Measurements from ENCODE around the gene TMEM80. TPM values are rescaled to one million over a fixed set of nuclear protein-coding genes. Genes with fewer than 3 reads are reported as not detected.

TMEM80 gene
- total and polyA plus RNA-seq, 4 donors: 5.1 to 12.4 (median 8.2) TPM

- 90% methylated on average over 15 of the region's 15 CpGs for WGBS
- no peak for TF ChIP-seq YY1 (IDR thresholded peaks at IDR 0.05)
- no peak for TF ChIP-seq FOXA1 (IDR thresholded peaks at IDR 0.05)
- Histone ChIP-seq H3K4me3 (ENCODE audit: low read depth in 1 of 3, low read length in 3 of 3) (no peak overlapping the region), H3K36me3 (ENCODE audit: control insufficient read depth in 4 of 4, insufficient read depth in 3 of 4, low read depth in 1 of 4, low read length in 3 of 4) (peaks cover 0 to 15% (median 3%) of the 10 kb centered on the region in 4 donors), H3K4me1 (ENCODE audit: control insufficient read depth in 4 of 4, insufficient read depth in 4 of 4, low read length in 3 of 4) (peaks cover 0 to 11% (median 4%) of the 10 kb centered on the region in 4 donors), H3K27me3 (ENCODE audit: control insufficient read depth in 4 of 4, insufficient read depth in 4 of 4, low read length in 3 of 4) (no peaks in the 10 kb centered on the region), H3K27ac (ENCODE audit: low read depth in 1 of 2, low read length in 2 of 2) (no peak overlapping the region), H3K9me3 (ENCODE audit: control insufficient read depth in 4 of 4, low read length in 3 of 4) (no peaks in the 10 kb centered on the region), H3K9ac (ENCODE audit: low read depth in 1 of 2, low read length in 2 of 2) (no peak overlapping the region)
- DNase-seq (ENCODE audit: low spot score): no peak
These were observed 30.4 kb upstream of the TMEM80 start for GRCh38 chr11:665062-665703.

DNA sequence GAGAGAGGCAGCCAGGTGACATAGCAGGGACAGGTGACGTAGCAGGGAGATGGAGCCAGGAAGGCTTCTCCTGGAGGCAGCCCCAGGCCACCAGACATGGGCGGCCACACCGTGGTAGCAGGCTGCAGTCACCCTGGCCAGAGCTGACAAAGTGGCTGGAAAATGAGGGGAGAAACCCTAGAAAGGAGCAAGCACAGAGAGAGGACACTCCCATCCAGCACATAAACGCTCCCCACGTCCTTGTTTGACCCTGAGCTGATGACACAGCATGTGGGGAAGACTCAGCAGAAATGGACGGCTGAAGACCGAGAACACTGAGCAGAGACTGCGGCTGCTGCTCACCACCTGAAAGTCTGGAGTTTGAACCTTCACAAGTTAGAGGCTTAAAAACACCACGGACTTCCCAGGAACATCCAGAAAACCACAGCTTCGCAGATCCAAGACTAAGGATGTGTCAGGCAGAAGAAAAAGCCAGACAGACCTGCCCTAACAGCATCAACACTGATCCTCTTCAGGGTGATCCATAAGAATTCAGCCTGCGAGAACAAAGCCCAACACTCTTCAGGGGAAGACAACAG is 29.8 kb upstream of the TMEM80 start:
- no peak overlapping the region for H3K4me3 ChIP-seq (ENCODE audit: low read depth in 1 of 3, low read length in 3 of 3)
- peaks cover 0 to 13% (median 3%) of the 10 kb centered on the region in 4 donors for H3K36me3 ChIP-seq (ENCODE audit: control insufficient read depth in 4 of 4, insufficient read depth in 3 of 4, low read depth in 1 of 4, low read length in 3 of 4)
- no peak for DNase-seq (ENCODE audit: low spot score)
- H3K27ac ChIP-seq (ENCODE audit: low read depth in 1 of 2, low read length in 2 of 2): no peak overlapping the region
- no peak for TF ChIP-seq TAF1 (conservative IDR thresholded peaks at IDR 0.05)
- no peak for TF ChIP-seq RXRA (IDR thresholded peaks at IDR 0.05)
- TF ChIP-seq FOXA2 (IDR thresholded peaks at IDR 0.05): no peak
- no peak for TF ChIP-seq YY1 (IDR thresholded peaks at IDR 0.05)
- TF ChIP-seq ZBTB33 (IDR thresholded peaks at IDR 0.05): no peak
- TF ChIP-seq, protein P1, sequence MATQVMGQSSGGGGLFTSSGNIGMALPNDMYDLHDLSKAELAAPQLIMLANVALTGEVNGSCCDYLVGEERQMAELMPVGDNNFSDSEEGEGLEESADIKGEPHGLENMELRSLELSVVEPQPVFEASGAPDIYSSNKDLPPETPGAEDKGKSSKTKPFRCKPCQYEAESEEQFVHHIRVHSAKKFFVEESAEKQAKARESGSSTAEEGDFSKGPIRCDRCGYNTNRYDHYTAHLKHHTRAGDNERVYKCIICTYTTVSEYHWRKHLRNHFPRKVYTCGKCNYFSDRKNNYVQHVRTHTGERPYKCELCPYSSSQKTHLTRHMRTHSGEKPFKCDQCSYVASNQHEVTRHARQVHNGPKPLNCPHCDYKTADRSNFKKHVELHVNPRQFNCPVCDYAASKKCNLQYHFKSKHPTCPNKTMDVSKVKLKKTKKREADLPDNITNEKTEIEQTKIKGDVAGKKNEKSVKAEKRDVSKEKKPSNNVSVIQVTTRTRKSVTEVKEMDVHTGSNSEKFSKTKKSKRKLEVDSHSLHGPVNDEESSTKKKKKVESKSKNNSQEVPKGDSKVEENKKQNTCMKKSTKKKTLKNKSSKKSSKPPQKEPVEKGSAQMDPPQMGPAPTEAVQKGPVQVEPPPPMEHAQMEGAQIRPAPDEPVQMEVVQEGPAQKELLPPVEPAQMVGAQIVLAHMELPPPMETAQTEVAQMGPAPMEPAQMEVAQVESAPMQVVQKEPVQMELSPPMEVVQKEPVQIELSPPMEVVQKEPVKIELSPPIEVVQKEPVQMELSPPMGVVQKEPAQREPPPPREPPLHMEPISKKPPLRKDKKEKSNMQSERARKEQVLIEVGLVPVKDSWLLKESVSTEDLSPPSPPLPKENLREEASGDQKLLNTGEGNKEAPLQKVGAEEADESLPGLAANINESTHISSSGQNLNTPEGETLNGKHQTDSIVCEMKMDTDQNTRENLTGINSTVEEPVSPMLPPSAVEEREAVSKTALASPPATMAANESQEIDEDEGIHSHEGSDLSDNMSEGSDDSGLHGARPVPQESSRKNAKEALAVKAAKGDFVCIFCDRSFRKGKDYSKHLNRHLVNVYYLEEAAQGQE (IDR thresholded peaks at IDR 0.05): no peak
- no peak for TF ChIP-seq HNF4G (IDR thresholded peaks at IDR 0.05)
- TF ChIP-seq NR2F2 (IDR thresholded peaks at IDR 0.05): no peak
- no peak for TF ChIP-seq ATF3 (IDR thresholded peaks at IDR 0.05)
- no peak for TF ChIP-seq HNF4A (conservative IDR thresholded peaks at IDR 0.05)
- no peak for TF ChIP-seq GABPA (IDR thresholded peaks at IDR 0.05 in 1 of 2, conservative IDR thresholded peaks at IDR 0.05 in 1 of 2)
- TF ChIP-seq, protein P2, sequence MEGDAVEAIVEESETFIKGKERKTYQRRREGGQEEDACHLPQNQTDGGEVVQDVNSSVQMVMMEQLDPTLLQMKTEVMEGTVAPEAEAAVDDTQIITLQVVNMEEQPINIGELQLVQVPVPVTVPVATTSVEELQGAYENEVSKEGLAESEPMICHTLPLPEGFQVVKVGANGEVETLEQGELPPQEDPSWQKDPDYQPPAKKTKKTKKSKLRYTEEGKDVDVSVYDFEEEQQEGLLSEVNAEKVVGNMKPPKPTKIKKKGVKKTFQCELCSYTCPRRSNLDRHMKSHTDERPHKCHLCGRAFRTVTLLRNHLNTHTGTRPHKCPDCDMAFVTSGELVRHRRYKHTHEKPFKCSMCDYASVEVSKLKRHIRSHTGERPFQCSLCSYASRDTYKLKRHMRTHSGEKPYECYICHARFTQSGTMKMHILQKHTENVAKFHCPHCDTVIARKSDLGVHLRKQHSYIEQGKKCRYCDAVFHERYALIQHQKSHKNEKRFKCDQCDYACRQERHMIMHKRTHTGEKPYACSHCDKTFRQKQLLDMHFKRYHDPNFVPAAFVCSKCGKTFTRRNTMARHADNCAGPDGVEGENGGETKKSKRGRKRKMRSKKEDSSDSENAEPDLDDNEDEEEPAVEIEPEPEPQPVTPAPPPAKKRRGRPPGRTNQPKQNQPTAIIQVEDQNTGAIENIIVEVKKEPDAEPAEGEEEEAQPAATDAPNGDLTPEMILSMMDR (IDR thresholded peaks at IDR 0.05; ENCODE audit: low read depth, low read length, missing input control): no peak
- peaks cover 0 to 11% (median 4%) of the 10 kb centered on the region in 4 donors for H3K4me1 ChIP-seq (ENCODE audit: control insufficient read depth in 4 of 4, insufficient read depth in 4 of 4, low read length in 3 of 4)
- WGBS: 81% methylated on average over 11 of the region's 11 CpGs
- H3K27me3 ChIP-seq (ENCODE audit: control insufficient read depth in 4 of 4, insufficient read depth in 4 of 4, low read length in 3 of 4): no peaks in the 10 kb centered on the region
- no peaks in the 10 kb centered on the region for H3K9me3 ChIP-seq (ENCODE audit: control insufficient read depth in 4 of 4, low read length in 3 of 4)
- H3K9ac ChIP-seq (ENCODE audit: low read depth in 1 of 2, low read length in 2 of 2): no peak overlapping the region

All from liver (tissue), 9 donors.